Vagina (tissue), 2 donors: ENCODE results near the gene HTR3B. TPM values are rescaled to one million over a fixed set of nuclear protein-coding genes. Genes with fewer than 3 reads are reported as not detected.

Experiments used
- DNase-seq, 2 donors: peaks; one replicate each; pipeline ENCODE4 v3.0.0-alpha.2; 2017; ENCODE audit errors: extremely low spot score in 2 of 2
- H3K27ac ChIP-seq: fragments of 200-600 bp; sonication (generic); one replicate; pipeline ENCODE4 v1.5.1; 2019
- H3K27me3 ChIP-seq: fragments of 200-600 bp; sonication (generic); one replicate; pipeline ENCODE4 v1.5.1; 2019
- H3K36me3 ChIP-seq, 2 donors: fragments of 200-600 bp; sonication (generic); one replicate each; pipeline ENCODE4 v1.5.1; 2017 to 2019
- H3K4me1 ChIP-seq: fragments of 200-600 bp; sonication (generic); one replicate; pipeline ENCODE4 v1.5.1; 2019
- H3K4me3 ChIP-seq, 2 donors: fragments of 200-600 bp; sonication (generic); 1 replicate in 1 of 2; 2 replicates in 1 of 2; pipeline ENCODE4 v1.5.1; 2016 to 2019
- H3K9me3 ChIP-seq: fragments of 200-600 bp; sonication (generic); one replicate; pipeline ENCODE4 v1.5.1; 2019
- POLR2A ChIP-seq, 2 donors: fragments of 450-650 bp; IDR thresholded peaks; one replicate each; pipeline ENCODE4 v1.6.1; 2017; ENCODE audit warnings: antibody characterized with exemption in 2 of 2, mild to moderate bottlenecking in 2 of 2, moderate library complexity in 2 of 2
- POLR2AphosphoS5 ChIP-seq, 2 donors: sonication (generic); formaldehyde crosslinking; IDR thresholded peaks; one replicate each; pipeline ENCODE4 v1.9.0; 2017; ENCODE audit warnings: antibody characterized with exemption in 2 of 2, mild to moderate bottlenecking in 2 of 2, low read depth in 1 of 2; ENCODE audit not compliant: insufficient read depth in 1 of 2
- intact Hi-C: fragments of 100-400 bp; cut with DNase I; formaldehyde crosslinking; loops from one replicate; pipeline ENCODE4 v1.15.1; 2023
- total RNA-seq: library from RNA; depleted of rRNA; stranded (reverse); fragments of >200 nt; gene quantifications from one replicate; pipeline ENCODE4 v1.2.3, GENCODE V29; 2016
- TF ChIP-seq, protein P1 (sequence below), 3 experiments: fragments of 450-650 bp in 2 of 3; fragments of 200-600 bp in 1 of 3; sonication (generic) in 1 of 3; IDR thresholded peaks; one replicate each; pipeline ENCODE4 v1.5.1; 2017 to 2019; ENCODE audit warnings: antibody characterized with exemption in 3 of 3, mild to moderate bottlenecking in 2 of 3, moderate library complexity in 2 of 3

HTR3B gene
- total RNA-seq, 1 donor from 2014 or later = not detected

- no peaks in the 10 kb centered on the region for H3K27me3 ChIP-seq
- no peaks in the 10 kb centered on the region for H3K4me1 ChIP-seq
- no peaks in the 10 kb centered on the region for H3K36me3 ChIP-seq
- no peaks in the 10 kb centered on the region for H3K9me3 ChIP-seq
- no peak overlapping the region for H3K27ac ChIP-seq
- intact Hi-C loops = no loop called here
- DNase-seq = no peak
- H3K4me3 ChIP-seq = no peak overlapping the region
- TF ChIP-seq, protein P1, sequence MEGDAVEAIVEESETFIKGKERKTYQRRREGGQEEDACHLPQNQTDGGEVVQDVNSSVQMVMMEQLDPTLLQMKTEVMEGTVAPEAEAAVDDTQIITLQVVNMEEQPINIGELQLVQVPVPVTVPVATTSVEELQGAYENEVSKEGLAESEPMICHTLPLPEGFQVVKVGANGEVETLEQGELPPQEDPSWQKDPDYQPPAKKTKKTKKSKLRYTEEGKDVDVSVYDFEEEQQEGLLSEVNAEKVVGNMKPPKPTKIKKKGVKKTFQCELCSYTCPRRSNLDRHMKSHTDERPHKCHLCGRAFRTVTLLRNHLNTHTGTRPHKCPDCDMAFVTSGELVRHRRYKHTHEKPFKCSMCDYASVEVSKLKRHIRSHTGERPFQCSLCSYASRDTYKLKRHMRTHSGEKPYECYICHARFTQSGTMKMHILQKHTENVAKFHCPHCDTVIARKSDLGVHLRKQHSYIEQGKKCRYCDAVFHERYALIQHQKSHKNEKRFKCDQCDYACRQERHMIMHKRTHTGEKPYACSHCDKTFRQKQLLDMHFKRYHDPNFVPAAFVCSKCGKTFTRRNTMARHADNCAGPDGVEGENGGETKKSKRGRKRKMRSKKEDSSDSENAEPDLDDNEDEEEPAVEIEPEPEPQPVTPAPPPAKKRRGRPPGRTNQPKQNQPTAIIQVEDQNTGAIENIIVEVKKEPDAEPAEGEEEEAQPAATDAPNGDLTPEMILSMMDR (IDR thresholded peaks at IDR 0.05) = no peak
- TF ChIP-seq POLR2AphosphoS5 (IDR thresholded peaks at IDR 0.05; ENCODE audit: insufficient read depth in 1 of 2, low read depth in 1 of 2) (no peak), POLR2A (IDR thresholded peaks at IDR 0.05) (no peak)
Measured at GRCh38 chr11:113884361-113884836, 20.2 kb upstream of the HTR3B start.

- H3K4me1 ChIP-seq = no peaks in the 10 kb centered on the region
- H3K27ac ChIP-seq = no peak overlapping the region
- no peaks in the 10 kb centered on the region for H3K27me3 ChIP-seq
- DNase-seq = no peak
- H3K36me3 ChIP-seq = no peaks in the 10 kb centered on the region
- no peaks in the 10 kb centered on the region for H3K9me3 ChIP-seq
- no peak overlapping the region for H3K4me3 ChIP-seq
- intact Hi-C loops = no loop called here
- TF ChIP-seq, protein P1 (IDR thresholded peaks at IDR 0.05) = no peak
Measured at GRCh38 chr11:113885897-113886296, 18.7 kb upstream of the HTR3B start.

DNA sequence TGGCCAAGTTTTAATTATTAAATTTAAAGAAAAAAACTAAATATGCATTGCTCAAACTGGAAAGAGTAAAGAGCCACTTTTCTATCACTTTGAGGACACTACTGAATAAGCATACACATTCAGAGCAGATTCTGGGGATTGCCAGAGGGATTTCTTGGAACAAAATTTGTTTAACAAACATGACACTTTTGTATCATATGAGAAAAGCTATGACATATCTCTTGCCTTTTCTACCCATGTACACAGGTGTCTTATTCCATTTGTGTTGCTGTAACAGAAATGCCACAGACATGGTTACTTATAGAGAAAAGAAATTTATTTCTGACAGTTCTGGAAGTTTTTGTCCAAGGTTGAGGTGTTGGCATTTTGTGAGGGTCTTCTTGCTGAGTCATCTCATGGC lies 15.7 kb upstream of the HTR3B start:
- Histone ChIP-seq H3K36me3 (no peaks in the 10 kb centered on the region), H3K27me3 (no peaks in the 10 kb centered on the region), H3K4me1 (no peaks in the 10 kb centered on the region), H3K27ac (no peak overlapping the region), H3K9me3 (no peaks in the 10 kb centered on the region), H3K4me3 (no peak overlapping the region)
- no peak for TF ChIP-seq POLR2A (IDR thresholded peaks at IDR 0.05)
- DNase-seq = no peak
- intact Hi-C loops = no loop called here

DNA sequence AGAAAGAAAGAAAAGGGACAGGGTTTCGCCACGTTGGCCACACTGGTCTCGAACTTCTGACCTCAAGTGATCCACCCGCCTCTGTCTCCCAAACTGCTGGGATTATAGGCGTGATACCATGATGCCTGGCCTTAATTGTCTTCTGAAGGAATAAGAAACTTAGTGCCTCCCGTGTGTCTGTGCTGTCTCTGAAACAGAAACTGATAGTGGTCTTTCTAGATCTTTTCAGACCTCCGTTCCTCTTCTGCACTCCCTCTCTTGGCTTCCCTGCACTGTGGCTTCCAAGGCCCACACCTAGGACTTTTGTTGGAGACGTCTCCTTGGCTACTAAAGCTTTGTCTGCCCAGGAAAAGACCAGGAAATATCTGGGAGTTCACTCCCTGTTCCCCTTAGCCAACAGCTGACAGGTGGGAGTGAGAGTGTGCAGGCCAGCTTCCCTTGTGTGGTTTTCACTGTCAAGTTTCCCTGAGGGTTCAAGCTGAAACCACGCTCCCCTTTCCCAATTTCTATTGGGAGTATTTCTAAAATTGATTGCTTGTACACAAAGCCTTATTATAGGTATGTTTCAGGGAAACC lies 10.1 kb upstream of the HTR3B start:
- DNase-seq = no peak
- TF ChIP-seq POLR2A (IDR thresholded peaks at IDR 0.05) = no peak
- TF ChIP-seq, protein P1 (IDR thresholded peaks at IDR 0.05) = no peak
- no peak for TF ChIP-seq POLR2AphosphoS5 (IDR thresholded peaks at IDR 0.05; ENCODE audit: insufficient read depth in 1 of 2, low read depth in 1 of 2)
- Histone ChIP-seq H3K9me3 (no peaks in the 10 kb centered on the region), H3K27ac (no peak overlapping the region), H3K4me3 (no peak overlapping the region), H3K4me1 (no peaks in the 10 kb centered on the region), H3K36me3 (no peaks in the 10 kb centered on the region), H3K27me3 (no peaks in the 10 kb centered on the region)
- intact Hi-C loops = no loop called here

- DNase-seq = no peak
- H3K36me3 ChIP-seq = no peaks in the 10 kb centered on the region
- H3K9me3 ChIP-seq = no peaks in the 10 kb centered on the region
- no peaks in the 10 kb centered on the region for H3K4me1 ChIP-seq
- H3K27me3 ChIP-seq = no peaks in the 10 kb centered on the region
- no peak overlapping the region for H3K4me3 ChIP-seq
- H3K27ac ChIP-seq = no peak overlapping the region
- TF ChIP-seq POLR2AphosphoS5 (IDR thresholded peaks at IDR 0.05; ENCODE audit: insufficient read depth in 1 of 2, low read depth in 1 of 2) = no peak
- TF ChIP-seq, protein P1 (IDR thresholded peaks at IDR 0.05) = no peak
- intact Hi-C loops = loop anchor here (5.0 kb wide), 1 partner anchor 372 kb away; no protein-coding TSS in a partner anchor
Measured at GRCh38 chr11:113895367-113896155, 9.0 kb upstream of the HTR3B start.
